ENCODE data around the gene MIEN1. TPM values are rescaled to one million over a fixed set of nuclear protein-coding genes. Genes with fewer than 3 reads are reported as not detected.

MIEN1 gene
- total and polyA plus RNA-seq, 2 of the 13 experiments (the other 11 are each of a cell fraction or from before 2014, with no cell fraction given) = 40.6 to 56.6 TPM

DNA sequence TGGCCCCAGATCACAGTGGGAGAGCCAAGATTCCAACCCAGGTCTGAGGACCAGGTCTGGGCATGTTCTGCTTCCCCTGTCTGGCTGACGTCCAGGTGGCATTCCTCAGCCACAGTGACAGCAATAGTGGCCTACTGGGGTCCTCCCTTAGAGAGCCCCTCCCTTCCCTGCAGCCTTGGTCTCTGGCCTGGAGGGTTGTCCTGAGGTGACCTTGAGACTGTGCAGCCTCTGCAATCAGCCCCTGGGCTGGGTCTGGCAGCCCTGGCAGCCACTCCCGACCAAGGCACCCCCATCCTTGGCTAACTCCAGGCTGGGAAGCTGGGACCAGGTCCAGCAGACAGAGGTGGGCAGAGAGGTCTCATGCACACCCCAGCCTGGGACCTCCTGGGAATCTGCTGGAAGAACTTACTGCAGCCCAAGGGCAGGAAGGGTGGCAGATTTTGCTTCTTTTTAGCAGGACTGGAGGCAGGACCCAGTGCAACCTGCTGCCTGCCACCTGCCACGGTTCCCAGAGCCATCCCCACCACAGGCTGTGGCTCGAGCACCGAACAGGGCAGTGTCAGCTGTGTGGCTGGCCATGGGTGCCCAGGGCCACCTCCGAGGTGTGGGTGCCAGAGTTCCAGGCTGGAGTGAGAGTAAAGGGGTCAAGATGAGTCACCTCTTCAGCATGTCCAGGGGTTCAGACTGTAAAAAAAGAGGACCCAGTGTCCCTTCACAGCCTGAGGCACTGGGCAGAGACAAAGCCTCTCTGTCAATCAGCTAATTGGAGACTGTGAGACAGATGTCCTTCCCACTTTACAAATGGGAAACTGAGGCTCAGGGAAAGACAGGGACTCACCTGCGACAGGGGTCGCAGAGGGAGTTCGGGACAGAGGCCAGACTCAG lies 20.0 kb upstream of the MIEN1 start (continued):
- TF ChIP-seq HOMEZ (CRISPR knock-in tag; IDR thresholded peaks at IDR 0.05; ENCODE audit: low read depth) (0 out of 2 replicates have a peak, but pooled peaks have one; percentile 1), RBM22 (optimal IDR thresholded peaks at IDR 0.05; ENCODE audit: low read length) (peak; percentile 42), SOX5 (CRISPR knock-in tag; IDR thresholded peaks at IDR 0.05; ENCODE audit: borderline replicate concordance) (peak; percentile 24; the same call in 1 of the 2 replicates), ZNF788 (CRISPR knock-in tag; IDR thresholded peaks at IDR 0.05; ENCODE audit: borderline replicate concordance) (peak; percentile 84), ZNF407 (CRISPR knock-in tag; IDR thresholded peaks at IDR 0.05; ENCODE audit: not compliant biosample characterization) (peak; percentile 80), ZNF441 (CRISPR knock-in tag; IDR thresholded peaks at IDR 0.05; ENCODE audit: borderline replicate concordance) (peak; percentile 46; the same call in 1 of the 2 replicates), KDM6A (CRISPR knock-in tag; IDR thresholded peaks at IDR 0.05; ENCODE audit: low read depth) (peak; percentile 45; the same call in 1 of the 2 replicates), NCOA2 (CRISPR knock-in tag; IDR thresholded peaks at IDR 0.05) (peak; percentile 80), ZNF878 (CRISPR knock-in tag; IDR thresholded peaks at IDR 0.05) (no peak), ZNF670 (CRISPR knock-in tag; IDR thresholded peaks at IDR 0.05; ENCODE audit: borderline replicate concordance) (no peak), THYN1 (CRISPR knock-in tag; IDR thresholded peaks at IDR 0.05; ENCODE audit: borderline replicate concordance, low read depth) (no peak), U2AF1 (optimal IDR thresholded peaks at IDR 0.05; ENCODE audit: low read depth, low read length) (peak; percentile 44), EP300 (IDR thresholded peaks at IDR 0.05; ENCODE audit: low read depth in 2 of 2, low read length in 2 of 2) (peak in 1 of 2 experiments; percentile 74; a peak in 2 of 4 replicates), EP300 (CRISPR knock-in tag; IDR thresholded peaks at IDR 0.05; ENCODE audit: borderline replicate concordance) (peak; percentile 78), SOX13 (IDR thresholded peaks at IDR 0.05) (no peak), SOX13 (CRISPR knock-in tag; conservative IDR thresholded peaks at IDR 0.05 in 1 of 2, IDR thresholded peaks at IDR 0.05 in 1 of 2) (peak in 1 of 2 experiments; percentile 47; a peak in 2 of 4 replicates)
- TF ChIP-seq, protein P1, sequence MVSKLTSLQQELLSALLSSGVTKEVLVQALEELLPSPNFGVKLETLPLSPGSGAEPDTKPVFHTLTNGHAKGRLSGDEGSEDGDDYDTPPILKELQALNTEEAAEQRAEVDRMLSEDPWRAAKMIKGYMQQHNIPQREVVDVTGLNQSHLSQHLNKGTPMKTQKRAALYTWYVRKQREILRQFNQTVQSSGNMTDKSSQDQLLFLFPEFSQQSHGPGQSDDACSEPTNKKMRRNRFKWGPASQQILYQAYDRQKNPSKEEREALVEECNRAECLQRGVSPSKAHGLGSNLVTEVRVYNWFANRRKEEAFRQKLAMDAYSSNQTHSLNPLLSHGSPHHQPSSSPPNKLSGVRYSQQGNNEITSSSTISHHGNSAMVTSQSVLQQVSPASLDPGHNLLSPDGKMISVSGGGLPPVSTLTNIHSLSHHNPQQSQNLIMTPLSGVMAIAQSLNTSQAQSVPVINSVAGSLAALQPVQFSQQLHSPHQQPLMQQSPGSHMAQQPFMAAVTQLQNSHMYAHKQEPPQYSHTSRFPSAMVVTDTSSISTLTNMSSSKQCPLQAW (CRISPR knock-in tag; IDR thresholded peaks at IDR 0.05) = peak; percentile 94

Measured in HepG2 (cell line).